HepG2 (cell line): ENCODE results near the gene GREM1. TPM values are rescaled to one million over a fixed set of nuclear protein-coding genes. Genes with fewer than 3 reads are reported as not detected.
A peak's percentile ranks its signal among the peaks of the same experiment; 100 is the strongest.

Source experiments
- ELF3 ChIP-seq: IDR thresholded peaks from 2 replicates; pipeline ENCODE4 v1.6.1; 2016; ENCODE audit warnings: missing genetic modification reagents, missing compliant biosample characterization
- HMG20A ChIP-seq: IDR thresholded peaks from 2 replicates; pipeline ENCODE4 v1.6.1; 2016; ENCODE audit warnings: borderline replicate concordance
- MAFG ChIP-seq: sonication (generic); formaldehyde crosslinking; IDR thresholded peaks from 2 replicates; pipeline ENCODE4 v1.5.1; 2020; ENCODE audit warnings: mild to moderate bottlenecking, missing genetic modification reagents
- MAFK ChIP-seq, 2 experiments: IDR thresholded peaks in 1 of 2; conservative IDR thresholded peaks in 1 of 2; 2 replicates each; pipeline ENCODE4 v1.6.1; 2011; ENCODE audit warnings: improper control_type of control experiment in 2 of 2, low read length in 2 of 2
- MXI1 ChIP-seq: IDR thresholded peaks from 3 replicates; pipeline ENCODE4 v1.6.1; 2012; ENCODE audit warnings: low read depth, low read length, inconsistent platforms, borderline replicate concordance
- NFE2L1 ChIP-seq: sonication (generic); formaldehyde crosslinking; IDR thresholded peaks from 2 replicates; pipeline ENCODE4 v1.4.0; 2020; ENCODE audit warnings: missing genetic modification reagents, mild to moderate bottlenecking, borderline replicate concordance
- PHF20 ChIP-seq: sonication (generic); formaldehyde crosslinking; IDR thresholded peaks from 2 replicates; pipeline ENCODE4 v1.5.0; 2020; ENCODE audit warnings: mild to moderate bottlenecking, missing genetic modification reagents
- POLR2A ChIP-seq, 2 experiments: IDR thresholded peaks; 2 replicates each; pipeline ENCODE4 v1.6.1; 2011; ENCODE audit warnings: low read depth in 2 of 2, low read length in 2 of 2, mild to moderate bottlenecking in 1 of 2, moderate library complexity in 1 of 2; ENCODE audit not compliant: insufficient read depth in 1 of 2
- RBFOX2 ChIP-seq: fragments of 200-400 bp; formaldehyde crosslinking; IDR thresholded peaks from 2 replicates; pipeline ENCODE4 v1.6.1; 2017; ENCODE audit warnings: low read depth, mild to moderate bottlenecking, low read length
- RXRB ChIP-seq: IDR thresholded peaks from 2 replicates; pipeline ENCODE4 v1.6.1; 2016; ENCODE audit warnings: borderline replicate concordance, missing genetic modification reagents, missing compliant biosample characterization
- SAFB2 ChIP-seq: sonication (generic); formaldehyde crosslinking; IDR thresholded peaks from 2 replicates; pipeline ENCODE4 v1.5.1; 2020; ENCODE audit warnings: missing genetic modification reagents, low read depth, mild to moderate bottlenecking, borderline replicate concordance
- SALL1 ChIP-seq: sonication (generic); formaldehyde crosslinking; IDR thresholded peaks from 2 replicates; pipeline ENCODE4 v1.8.0; 2022; ENCODE audit warnings: mild to moderate bottlenecking, missing genetic modification reagents
- SIX4 ChIP-seq: sonication (generic); formaldehyde crosslinking; IDR thresholded peaks from 2 replicates; pipeline ENCODE4 v1.4.0; 2020; ENCODE audit warnings: missing genetic modification reagents
- TBL1XR1 ChIP-seq: fragments of 150-350 bp; IDR thresholded peaks from 2 replicates; pipeline ENCODE4 v1.6.1; 2014; ENCODE audit warnings: borderline replicate concordance, low read length; ENCODE audit not compliant: partially characterized antibody
- TEAD2 ChIP-seq: sonication (generic); formaldehyde crosslinking; IDR thresholded peaks from 2 replicates; pipeline ENCODE4 v1.9.0; 2021; ENCODE audit warnings: missing genetic modification reagents
- TEAD3 ChIP-seq: optimal IDR thresholded peaks from 2 replicates; pipeline ENCODE3; 2016; ENCODE audit warnings: borderline replicate concordance
- ZNF180 ChIP-seq: sonication (generic); formaldehyde crosslinking; IDR thresholded peaks from 2 replicates; pipeline ENCODE4 v1.4.0; 2020; ENCODE audit warnings: low read depth, missing genetic modification reagents, borderline replicate concordance
- ZNF441 ChIP-seq: sonication (generic); formaldehyde crosslinking; IDR thresholded peaks from 2 replicates; pipeline ENCODE4 v1.7.0; 2021; ENCODE audit warnings: missing genetic modification reagents, borderline replicate concordance
- ZNF496 ChIP-seq: sonication (generic); formaldehyde crosslinking; IDR thresholded peaks from 2 replicates; pipeline ENCODE4 v1.8.1; 2023; ENCODE audit warnings: mild to moderate bottlenecking, moderate library complexity, missing genetic modification reagents; ENCODE audit not compliant: insufficient replicate concordance
- ZNF564 ChIP-seq: sonication (generic); formaldehyde crosslinking; IDR thresholded peaks from 2 replicates; pipeline ENCODE4 v1.8.1; 2023; ENCODE audit warnings: mild to moderate bottlenecking, missing genetic modification reagents
- ZNF672 ChIP-seq: sonication (generic); formaldehyde crosslinking; IDR thresholded peaks from 2 replicates; pipeline ENCODE4 v1.8.1; 2022; ENCODE audit warnings: missing genetic modification reagents
- ZNF83 ChIP-seq: sonication (generic); formaldehyde crosslinking; IDR thresholded peaks from 2 replicates; pipeline ENCODE4 v1.4.0; 2020; ENCODE audit warnings: missing genetic modification reagents, mild to moderate bottlenecking, borderline replicate concordance
- polyA plus RNA-seq, 8 experiments: library from polyadenylated mRNA; depleted of rRNA in 3 of 8; stranded (reverse) in 7 of 8; unstranded in 1 of 8; fragments of >200 nt; fragmentation: Illumina TruSeq in 4 of 8; extraction: Trizol in 4 of 8; gene quantifications; 2 replicates each; pipeline versions ENCODE4 v1.2.1 to v1.2.3, GENCODE V29; 2011 to 2016; ENCODE audit warnings: low read depth in 4 of 8, missing spikeins in 1 of 8, mixed read lengths in 1 of 8; ENCODE audit not compliant: insufficient read depth in 1 of 8
- total RNA-seq, 5 experiments: library from RNA; depleted of rRNA; stranded (reverse); fragments of >200 nt; fragmentation: Illumina TruSeq; extraction: Trizol; gene quantifications; 2 replicates each; pipeline ENCODE4 v1.2.3, GENCODE V29; 2016; ENCODE audit warnings: low read depth in 1 of 5
- TF ChIP-seq, protein P1 (sequence below): sonication (generic); formaldehyde crosslinking; IDR thresholded peaks from 2 replicates; pipeline ENCODE4 v1.4.0; 2020; ENCODE audit warnings: mild to moderate bottlenecking, missing genetic modification reagents
- TF ChIP-seq, protein P2 (sequence below): sonication (generic); formaldehyde crosslinking; IDR thresholded peaks from 2 replicates; pipeline ENCODE4 v1.4.0; 2020; ENCODE audit warnings: mild to moderate bottlenecking, missing genetic modification reagents

The GREM1 gene
- total and polyA plus RNA-seq, 2 of the 13 experiments (the other 11 are each of a cell fraction or from before 2014, with no cell fraction given), result 0.02 to 0.08 TPM

DNA sequence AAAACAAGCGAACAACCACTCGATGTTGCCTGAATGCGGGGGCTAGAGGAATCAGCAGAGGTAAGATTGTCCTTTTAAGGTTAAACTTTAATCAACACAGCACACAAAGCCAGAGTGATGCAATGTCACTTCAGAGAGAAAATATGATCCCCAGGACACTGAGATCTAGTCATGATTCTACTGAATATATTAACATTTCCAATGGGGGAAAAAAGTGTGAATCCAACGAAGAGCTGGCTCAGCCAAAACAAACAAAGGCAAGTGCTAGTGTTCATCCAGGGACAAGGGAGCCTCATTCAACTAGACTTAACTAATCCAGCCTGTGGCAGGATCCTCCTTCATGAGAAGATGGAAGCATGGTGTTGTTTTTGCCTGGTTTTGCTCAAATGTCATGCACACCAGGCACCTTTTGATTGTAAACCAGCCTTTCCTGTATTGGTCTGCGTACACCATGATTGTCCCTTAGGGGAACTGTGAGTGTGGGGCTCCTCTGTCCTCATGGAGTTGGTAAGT is 40.5 kb upstream of the GREM1 start (continued):
- TF ChIP-seq ZNF496 (CRISPR knock-in tag), result no peak
- TF ChIP-seq TEAD2 (CRISPR knock-in tag), result no peak
- TF ChIP-seq MXI1, result 0 out of 3 replicates have a peak, but pooled peaks have one; percentile 11
- peak; percentile 37; the same call in 1 of the 2 replicates for TF ChIP-seq RBFOX2
- TF ChIP-seq MAFG, result no peak
- peak; percentile 42 to 72 for TF ChIP-seq MAFK (conservative IDR thresholded peaks at IDR 0.05 in 1 of 2, IDR thresholded peaks at IDR 0.05 in 1 of 2; ENCODE audit: low read length in 2 of 2)
- no peak; the same call in 1 of the 2 replicates for TF ChIP-seq ELF3 (CRISPR knock-in tag)
- TF ChIP-seq TBL1XR1, result no peak
- peak; percentile 70; the same call in 1 of the 2 replicates for TF ChIP-seq SALL1 (CRISPR knock-in tag)
- peak; percentile 53; the same call in 1 of the 2 replicates for TF ChIP-seq RXRB (CRISPR knock-in tag)
- TF ChIP-seq ZNF672 (CRISPR knock-in tag), result no peak
- TF ChIP-seq PHF20 (CRISPR knock-in tag), result no peak
- no peak for TF ChIP-seq ZNF441
- TF ChIP-seq ZNF564 (CRISPR knock-in tag), result no peak
- peak; percentile 90 for TF ChIP-seq SIX4 (CRISPR knock-in tag)
- TF ChIP-seq POLR2A (IDR thresholded peaks at IDR 0.05; ENCODE audit: insufficient read depth in 1 of 2, low read depth in 2 of 2, low read length in 2 of 2), result peak in 1 of 2 experiments; percentile 51; a peak in 1 of 4 replicates
- TF ChIP-seq TEAD3 (CRISPR knock-in tag), result peak; percentile 22
- no peak for TF ChIP-seq ZNF83
- no peak for TF ChIP-seq ZNF180
- TF ChIP-seq, protein P1, sequence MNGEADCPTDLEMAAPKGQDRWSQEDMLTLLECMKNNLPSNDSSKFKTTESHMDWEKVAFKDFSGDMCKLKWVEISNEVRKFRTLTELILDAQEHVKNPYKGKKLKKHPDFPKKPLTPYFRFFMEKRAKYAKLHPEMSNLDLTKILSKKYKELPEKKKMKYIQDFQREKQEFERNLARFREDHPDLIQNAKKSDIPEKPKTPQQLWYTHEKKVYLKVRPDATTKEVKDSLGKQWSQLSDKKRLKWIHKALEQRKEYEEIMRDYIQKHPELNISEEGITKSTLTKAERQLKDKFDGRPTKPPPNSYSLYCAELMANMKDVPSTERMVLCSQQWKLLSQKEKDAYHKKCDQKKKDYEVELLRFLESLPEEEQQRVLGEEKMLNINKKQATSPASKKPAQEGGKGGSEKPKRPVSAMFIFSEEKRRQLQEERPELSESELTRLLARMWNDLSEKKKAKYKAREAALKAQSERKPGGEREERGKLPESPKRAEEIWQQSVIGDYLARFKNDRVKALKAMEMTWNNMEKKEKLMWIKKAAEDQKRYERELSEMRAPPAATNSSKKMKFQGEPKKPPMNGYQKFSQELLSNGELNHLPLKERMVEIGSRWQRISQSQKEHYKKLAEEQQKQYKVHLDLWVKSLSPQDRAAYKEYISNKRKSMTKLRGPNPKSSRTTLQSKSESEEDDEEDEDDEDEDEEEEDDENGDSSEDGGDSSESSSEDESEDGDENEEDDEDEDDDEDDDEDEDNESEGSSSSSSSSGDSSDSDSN, result no peak
- TF ChIP-seq, protein P2, sequence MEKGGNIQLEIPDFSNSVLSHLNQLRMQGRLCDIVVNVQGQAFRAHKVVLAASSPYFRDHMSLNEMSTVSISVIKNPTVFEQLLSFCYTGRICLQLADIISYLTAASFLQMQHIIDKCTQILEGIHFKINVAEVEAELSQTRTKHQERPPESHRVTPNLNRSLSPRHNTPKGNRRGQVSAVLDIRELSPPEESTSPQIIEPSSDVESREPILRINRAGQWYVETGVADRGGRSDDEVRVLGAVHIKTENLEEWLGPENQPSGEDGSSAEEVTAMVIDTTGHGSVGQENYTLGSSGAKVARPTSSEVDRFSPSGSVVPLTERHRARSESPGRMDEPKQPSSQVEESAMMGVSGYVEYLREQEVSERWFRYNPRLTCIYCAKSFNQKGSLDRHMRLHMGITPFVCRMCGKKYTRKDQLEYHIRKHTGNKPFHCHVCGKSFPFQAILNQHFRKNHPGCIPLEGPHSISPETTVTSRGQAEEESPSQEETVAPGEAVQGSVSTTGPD, result 0 out of 2 replicates have a peak, but pooled peaks have one; percentile 16
- TF ChIP-seq SAFB2 (CRISPR knock-in tag), result no peak
- TF ChIP-seq HMG20A (CRISPR knock-in tag), result peak; percentile 77
- no peak for TF ChIP-seq NFE2L1 (CRISPR knock-in tag)
